Measurements from ENCODE around the gene THOC6. TPM values are rescaled to one million over a fixed set of nuclear protein-coding genes. Genes with fewer than 3 reads are reported as not detected.

THOC6 gene
- total RNA-seq, 2 donors from 2014 or later: 27.4 to 45.8 TPM

GRCh38 chr16:3035972-3036725 is 12.3 kb downstream of the THOC6 start:
- peaks cover 12% of the 10 kb centered on the region for H3K27me3 ChIP-seq
- intact Hi-C loops (cut with DNase I): no loop called here
- TF ChIP-seq CTCF (IDR thresholded peaks at IDR 0.05): no peak
- peak overlapping the region; percentile 62 for H3K27ac ChIP-seq
- H3K36me3 ChIP-seq: no peaks in the 10 kb centered on the region
- H3K9ac ChIP-seq (ENCODE audit: low read depth in 2 of 2, low read length in 2 of 2): peak overlapping the region; percentile 61 to 82
- no peaks in the 10 kb centered on the region for H3K9me3 ChIP-seq
- peaks cover 9% of the 10 kb centered on the region for H3K4me1 ChIP-seq
- DNase-seq: peak; percentile 67
- H3K4me3 ChIP-seq: peak overlapping the region; percentile 54

DNA sequence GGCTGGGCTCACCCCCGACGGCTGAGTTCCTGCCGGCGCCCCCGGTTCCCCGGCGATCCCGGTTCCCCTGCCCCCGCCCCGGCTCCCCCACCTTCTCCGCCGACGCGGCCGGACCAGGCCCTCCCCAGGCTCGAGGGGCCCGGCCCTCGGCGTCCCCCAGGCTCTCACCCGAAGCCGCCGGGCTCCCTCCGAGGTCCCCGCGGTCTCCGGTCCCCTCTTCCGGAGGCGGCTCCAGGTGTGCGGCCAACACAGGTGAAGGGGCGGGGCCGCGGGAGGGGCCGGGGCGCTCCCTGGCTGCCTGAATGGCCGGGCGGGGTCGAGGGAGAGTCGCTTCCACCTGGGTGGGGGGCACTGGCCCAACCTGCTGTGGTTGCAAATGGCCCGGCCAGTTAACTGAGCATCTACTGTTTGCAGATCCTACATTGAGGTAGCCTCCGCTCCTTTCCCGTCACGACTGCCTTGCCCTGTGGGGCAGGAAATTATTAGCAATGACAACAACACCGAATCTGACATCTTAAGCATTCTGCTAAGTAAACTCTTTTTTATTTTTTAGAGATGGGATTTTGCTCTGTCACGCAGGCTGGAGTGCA is 13.0 kb downstream of the THOC6 start, which contains the start of gene BICDL2:
Gene BICDL2 (minus strand): TSS at position 219 of the 590 bp plus-strand sequence. CDS start 1,448 bp downstream, outside the sequence.
- Histone ChIP-seq H3K36me3 (no peaks in the 10 kb centered on the region), H3K9ac (ENCODE audit: low read depth in 2 of 2, low read length in 2 of 2) (peak within 1 kb of the TSS; percentile 61 to 82), H3K9me3 (no peaks in the 10 kb centered on the region), H3K4me1 (peaks cover 9% of the 10 kb centered on the region), H3K4me3 (peak within 1 kb of the TSS; percentile 54), H3K27me3 (peaks cover 12% of the 10 kb centered on the region), H3K27ac (peak within 1 kb of the TSS; percentile 62)
- no peak for TF ChIP-seq CTCF (IDR thresholded peaks at IDR 0.05)
- intact Hi-C loops (cut with DNase I): no loop called here
- DNase-seq: peak; percentile 90

GRCh38 chr16:3038256-3038655 is 14.4 kb downstream of the THOC6 start:
- peak; percentile 86 for DNase-seq
- Histone ChIP-seq H3K27me3 (peaks cover 12% of the 10 kb centered on the region), H3K9me3 (no peaks in the 10 kb centered on the region), H3K4me3 (no peak overlapping the region), H3K4me1 (peaks cover 9% of the 10 kb centered on the region), H3K9ac (ENCODE audit: low read depth in 2 of 2, low read length in 2 of 2) (no peak overlapping the region), H3K27ac (peak overlapping the region; percentile 57), H3K36me3 (no peaks in the 10 kb centered on the region)
- TF ChIP-seq CTCF (IDR thresholded peaks at IDR 0.05): no peak
- intact Hi-C loops (cut with DNase I): no loop called here

GRCh38 chr16:3038896-3039295 is 15.1 kb downstream of the THOC6 start:
- H3K27ac ChIP-seq: peak overlapping the region; percentile 57

GRCh38 chr16:3042376-3042775 is 18.5 kb downstream of the THOC6 start:
- TF ChIP-seq CTCF (IDR thresholded peaks at IDR 0.05): no peak
- Histone ChIP-seq H3K27ac (no peak overlapping the region), H3K9ac (ENCODE audit: low read depth in 2 of 2, low read length in 2 of 2) (no peak overlapping the region), H3K4me3 (no peak overlapping the region), H3K4me1 (peaks cover 13% of the 10 kb centered on the region), H3K9me3 (no peaks in the 10 kb centered on the region), H3K27me3 (peaks cover 35% of the 10 kb centered on the region), H3K36me3 (no peaks in the 10 kb centered on the region)
- DNase-seq: no peak
- intact Hi-C loops (cut with DNase I): no loop called here

More at GRCh38 chr16:3038896-3039295, 15.1 kb downstream of the THOC6 start:
- peaks cover 9% of the 10 kb centered on the region for H3K4me1 ChIP-seq
- H3K9me3 ChIP-seq: no peaks in the 10 kb centered on the region
- peak; percentile 83 for DNase-seq
- H3K27me3 ChIP-seq: peaks cover 13% of the 10 kb centered on the region
- no peak overlapping the region for H3K4me3 ChIP-seq
- no peak for TF ChIP-seq CTCF (IDR thresholded peaks at IDR 0.05)
- no peak overlapping the region for H3K9ac ChIP-seq (ENCODE audit: low read depth in 2 of 2, low read length in 2 of 2)
- intact Hi-C loops (cut with DNase I): no loop called here
- H3K36me3 ChIP-seq: no peaks in the 10 kb centered on the region
